ENCODE data around the gene RNF175. TPM values are rescaled to one million over a fixed set of nuclear protein-coding genes. Genes with fewer than 3 reads are reported as not detected.

The RNF175 gene
- total and polyA plus RNA-seq, 12 donors = 0.18 to 6.3 (median 1.1) TPM; not detected in 4

- Histone ChIP-seq H3K4me1 (replicated peaks in 1 of 2) (peaks cover 5 to 8% of the 10 kb centered on the region in 2 donors), H3K9me3 (replicated peaks in 1 of 3) (no peaks in the 10 kb centered on the region), H3K36me3 (replicated peaks in 1 of 2) (no peaks in the 10 kb centered on the region), H3K4me3 (no peak overlapping the region), H3K27me3 (peaks cover 8% of the 10 kb centered on the region), H3K27ac (no peak overlapping the region)
- DNase-seq = no peak
- TF ChIP-seq POLR2A (IDR thresholded peaks at IDR 0.05) (no peak), CTCF (IDR thresholded peaks at IDR 0.05) (no peak)
- intact Hi-C loops (cut with DNase I) = no loop called here
- 58 to 66% (median 63%) methylated on average over 2 of the region's 2 CpGs for WGBS, 4 donors
These were observed 4.6 kb downstream of the RNF175 start for GRCh38 chr4:153755186-153755585.

GRCh38 chr4:153750197-153750817, 9.5 kb downstream of the RNF175 start:
- TF ChIP-seq POLR2A (IDR thresholded peaks at IDR 0.05) (no peak), CTCF (IDR thresholded peaks at IDR 0.05) (peak; percentile 41 to 69 (median 58))
- H3K9me3 ChIP-seq (replicated peaks in 1 of 3) = no peaks in the 10 kb centered on the region
- DNase-seq = peak; percentile 44 to 74 (median 63)
- H3K27me3 ChIP-seq = no peaks in the 10 kb centered on the region
- 34 to 38% (median 34%) methylated on average over 5 of the region's 5 CpGs for WGBS, 4 donors
- peaks cover 0 to 5% of the 10 kb centered on the region in 2 donors for H3K4me1 ChIP-seq (replicated peaks in 1 of 2)
- H3K36me3 ChIP-seq (replicated peaks in 1 of 2) = no peaks in the 10 kb centered on the region
- no peak overlapping the region for H3K4me3 ChIP-seq
- H3K27ac ChIP-seq = no peak overlapping the region
- intact Hi-C loops (cut with DNase I) = no loop called here

DNA sequence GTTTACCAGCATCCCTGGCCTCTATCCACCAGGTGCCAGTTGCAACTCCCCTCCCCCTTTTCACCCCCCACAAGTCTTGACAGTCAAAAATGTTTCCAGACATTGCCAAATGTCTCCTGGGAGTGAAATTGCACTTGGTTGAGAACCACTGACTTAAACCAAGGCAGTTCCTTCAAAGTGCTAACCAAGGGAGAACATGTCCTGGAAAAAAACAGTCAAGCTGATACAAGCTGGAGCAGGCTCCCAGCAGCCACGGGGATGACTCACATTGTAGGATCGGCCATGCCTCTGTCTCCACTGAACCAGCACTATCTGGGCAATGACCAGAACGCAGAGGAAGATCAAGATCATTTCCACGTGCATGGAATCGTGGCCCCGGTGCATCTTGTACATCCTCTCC, 11.4 kb downstream of the RNF175 start:
- peak in 6 of 7 donors; percentile 38 to 78 (median 56) for DNase-seq
- H3K36me3 ChIP-seq (replicated peaks in 1 of 2) = no peaks in the 10 kb centered on the region
- H3K27me3 ChIP-seq = no peaks in the 10 kb centered on the region
- H3K4me1 ChIP-seq (replicated peaks in 1 of 2) = peaks cover 0 to 5% of the 10 kb centered on the region in 2 donors
- no peak overlapping the region for H3K4me3 ChIP-seq
- no peak for TF ChIP-seq POLR2A (IDR thresholded peaks at IDR 0.05)
- TF ChIP-seq CTCF (IDR thresholded peaks at IDR 0.05) = no peak
- intact Hi-C loops (cut with DNase I) = no loop called here
- 37 to 47% (median 39%) methylated on average over 5 to 6 of the region's 6 CpGs for whole genome bisulfite sequencing, 4 donors
- peak overlapping the region in 2 of 5 donors; percentile 46 to 69 for H3K27ac ChIP-seq
- H3K9me3 ChIP-seq (replicated peaks in 1 of 3) = no peaks in the 10 kb centered on the region

- peak overlapping the region in 2 of 5 donors; percentile 46 to 69 for H3K27ac ChIP-seq
- intact Hi-C loops (cut with DNase I) = no loop called here
- H3K9me3 ChIP-seq (replicated peaks in 1 of 3) = no peaks in the 10 kb centered on the region
- no peak for TF ChIP-seq POLR2A (IDR thresholded peaks at IDR 0.05)
- TF ChIP-seq CTCF (IDR thresholded peaks at IDR 0.05) = no peak
- H3K4me3 ChIP-seq = no peak overlapping the region
- no peaks in the 10 kb centered on the region for H3K36me3 ChIP-seq (replicated peaks in 1 of 2)
- H3K27me3 ChIP-seq = no peaks in the 10 kb centered on the region
- 67 to 82% (median 75%) methylated on average over 4 of the region's 4 CpGs for WGBS, 4 donors
- peaks cover 0 to 5% of the 10 kb centered on the region in 2 donors for H3K4me1 ChIP-seq (replicated peaks in 1 of 2)
- DNase-seq = no peak
These were observed 12.3 kb downstream of the RNF175 start for GRCh38 chr4:153747406-153747955.

All from adrenal gland (tissue), 12 donors.